ENCODE results near the gene MDK.

DNA sequence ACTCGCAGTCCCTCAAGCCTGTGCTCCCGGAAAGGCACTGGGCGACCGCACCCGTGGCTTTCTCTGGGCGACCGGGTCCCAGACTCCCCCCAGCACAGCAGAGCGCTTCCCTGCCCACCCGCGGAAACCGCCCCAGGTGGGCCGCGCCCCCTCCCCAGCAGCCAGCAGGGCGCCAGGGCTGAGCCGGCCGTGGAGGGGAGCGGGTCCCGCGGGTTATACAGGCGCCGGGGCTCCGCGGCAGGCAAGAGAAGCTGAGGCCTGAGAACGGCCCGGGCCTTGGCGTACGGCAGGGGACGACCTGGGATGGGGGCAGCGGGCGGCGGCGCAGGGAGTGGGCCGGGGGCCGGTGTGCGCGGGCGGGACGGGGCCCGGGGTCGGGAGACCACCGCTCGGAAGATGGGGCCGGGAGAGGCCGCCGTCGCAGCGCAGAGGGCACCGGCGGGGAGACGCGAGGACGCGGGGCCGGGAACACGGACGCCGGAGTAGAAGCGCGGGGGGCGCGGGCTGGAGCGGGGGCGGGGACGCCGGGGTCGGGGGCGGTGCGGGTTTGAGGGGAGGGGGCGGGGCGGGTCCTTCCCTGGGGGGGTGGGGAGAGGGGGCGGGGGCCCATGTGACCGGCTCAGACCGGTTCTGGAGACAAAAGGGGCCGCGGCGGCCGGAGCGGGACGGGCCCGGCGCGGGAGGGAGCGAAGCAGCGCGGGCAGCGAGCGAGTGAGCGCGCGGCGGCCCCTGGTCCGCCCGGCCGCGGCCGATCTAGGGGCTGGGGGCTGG, at the start of gene MDK:
- TF ChIP-seq POLR2A (IDR thresholded peaks at IDR 0.05; ENCODE audit: low read depth, low read length) (no peak), POLR2AphosphoS5 (IDR thresholded peaks at IDR 0.05; ENCODE audit: low read depth, low read length) (no peak), SPI1 (IDR thresholded peaks at IDR 0.05; ENCODE audit: low read depth, low read length) (no peak), PAX5 (IDR thresholded peaks at IDR 0.05; ENCODE audit: insufficient read depth, low read length, severe bottlenecking) (no peak), TAF1 (IDR thresholded peaks at IDR 0.05; ENCODE audit: low read depth, low read length) (no peak), POU2F2 (IDR thresholded peaks at IDR 0.05; ENCODE audit: low read depth, low read length) (no peak)
